ENCODE measurements around the gene PSORS1C1. TPM values are rescaled to one million over a fixed set of nuclear protein-coding genes. Genes with fewer than 3 reads are reported as not detected.

PSORS1C1 gene
- total RNA-seq, 1 donor from 2014 or later, result 0.17 TPM

- no peak for DNase-seq
Measured at GRCh38 chr6:31096656-31097055, 17.9 kb upstream of the PSORS1C1 start.

DNA sequence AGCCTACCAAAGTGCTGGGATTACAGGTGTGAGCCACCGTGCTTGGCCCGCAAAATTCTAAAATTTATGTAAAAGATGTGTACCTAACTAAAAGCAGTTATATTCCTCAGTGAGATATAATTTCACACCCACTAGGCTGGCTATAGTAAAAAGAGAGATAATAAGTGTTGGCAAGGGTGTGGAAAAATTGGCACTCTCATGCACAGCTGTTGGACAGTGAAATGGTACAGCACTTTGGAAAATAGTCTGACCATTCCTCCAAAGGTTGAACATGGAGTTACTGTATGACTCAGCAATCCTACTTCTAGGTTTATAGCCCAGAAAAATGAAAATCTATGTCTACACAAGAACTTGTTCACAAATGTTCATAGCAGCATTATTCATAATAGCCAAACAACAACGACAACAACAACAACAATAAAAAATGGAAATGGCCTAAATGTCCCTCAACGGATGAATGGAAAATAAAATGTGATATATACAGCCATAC, 16.1 kb upstream of the PSORS1C1 start:
- DNase-seq, result no peak

DNA sequence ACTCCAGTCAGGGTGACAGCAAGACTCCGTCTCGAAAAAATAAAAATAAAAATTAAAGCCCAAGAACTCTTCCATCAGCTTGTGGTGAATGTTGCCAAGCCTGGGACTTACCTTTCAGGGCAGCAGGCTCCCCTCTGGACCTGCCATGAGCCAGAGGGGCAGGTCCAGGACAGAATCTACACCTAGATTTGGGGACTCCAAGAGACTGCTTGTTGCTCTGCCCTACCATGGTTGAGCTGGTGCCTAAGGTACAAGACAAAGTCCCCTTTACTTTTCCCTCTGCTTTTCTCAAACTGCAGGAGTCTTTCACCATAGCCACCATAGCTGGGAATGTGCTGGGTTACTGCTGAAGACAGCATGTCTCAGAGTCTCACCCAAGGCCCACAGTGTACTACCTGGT, 11.5 kb upstream of the PSORS1C1 start:
- no peak for DNase-seq

DNA sequence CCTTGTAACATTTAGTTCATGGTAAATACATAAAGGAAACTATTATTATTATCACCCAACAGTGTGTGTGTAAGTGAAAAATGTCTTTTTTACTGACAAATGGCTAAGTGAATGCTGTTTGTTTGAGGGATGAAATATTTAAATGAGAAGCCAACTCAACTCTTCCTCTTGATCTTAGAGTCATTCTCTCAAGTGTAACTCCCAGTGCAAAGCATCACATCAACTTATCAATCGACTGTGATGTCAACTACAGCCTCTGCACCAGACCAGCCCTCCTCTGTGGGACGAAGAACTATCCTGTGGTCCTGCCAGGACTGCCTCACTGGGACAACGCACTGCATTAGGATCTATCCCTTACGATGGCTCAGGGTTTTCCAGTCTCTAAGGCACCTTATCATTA, 7.5 kb upstream of the PSORS1C1 start:
- no peak for DNase-seq

DNA sequence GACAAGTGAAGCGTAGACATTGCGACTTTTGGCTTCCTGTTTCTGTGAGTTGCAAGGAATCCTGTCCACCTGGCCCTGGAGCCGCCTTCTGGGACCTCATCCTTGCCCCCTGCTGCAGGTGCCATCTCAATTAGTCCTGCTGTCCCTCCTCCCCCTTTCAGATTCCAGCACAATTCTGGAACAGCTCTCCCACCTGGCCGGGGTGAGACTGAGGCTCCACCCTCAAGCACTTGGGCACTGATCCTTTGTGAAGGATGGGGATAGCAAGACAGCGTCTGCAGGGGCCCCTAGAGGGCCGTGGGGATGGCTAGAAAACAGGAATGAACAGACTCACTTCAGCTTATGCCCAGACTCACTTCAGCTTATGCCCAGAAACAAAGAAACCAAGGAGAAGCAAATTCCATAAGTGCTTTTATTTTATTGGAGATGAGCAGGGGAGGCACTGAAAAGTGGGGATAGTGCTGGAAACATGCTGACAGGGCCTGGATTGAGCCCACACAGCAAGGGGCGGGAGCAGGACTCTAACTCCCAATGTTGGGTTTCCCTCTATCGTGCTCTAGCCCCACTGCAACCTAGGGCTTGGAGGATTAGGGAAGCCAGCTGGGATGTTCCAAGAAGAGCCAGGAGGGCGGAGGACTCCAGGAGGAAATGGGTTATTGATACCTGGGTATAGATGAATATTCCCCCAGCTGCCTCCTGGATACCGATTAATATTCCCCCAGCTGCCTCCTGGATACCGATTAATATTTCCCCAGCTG, 3.6 kb upstream of the PSORS1C1 start:
- DNase-seq, result no peak

DNA sequence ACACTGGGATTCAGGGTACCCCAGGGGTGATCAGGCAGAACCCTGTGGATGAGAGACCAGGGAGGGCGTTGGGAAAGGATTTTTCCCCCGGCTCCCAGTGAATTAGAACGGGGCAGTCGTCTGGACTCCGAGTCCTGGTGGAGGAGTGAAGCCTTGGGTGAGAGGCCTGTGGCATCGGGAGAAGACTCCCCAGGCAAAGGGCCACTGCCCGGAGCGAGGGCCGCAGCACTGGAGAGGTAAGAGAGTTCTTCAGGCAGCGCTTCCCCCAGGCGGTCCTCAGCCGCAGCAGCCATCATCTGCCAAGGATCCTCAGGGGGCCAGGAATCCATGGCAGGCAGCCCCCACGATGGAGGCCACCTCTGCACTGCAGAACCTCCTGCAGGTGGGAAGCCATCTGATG, 2.9 kb upstream of the PSORS1C1 start:
- no peak for DNase-seq

GRCh38 chr6:31112478-31112877, 2.1 kb upstream of the PSORS1C1 start, which contains the start of gene C6orf15:
Gene C6orf15, minus strand, starts transcription at chr6:31112575. Its CDS starts 20 bp downstream, at chr6:31112555.
- no peak for DNase-seq

DNA sequence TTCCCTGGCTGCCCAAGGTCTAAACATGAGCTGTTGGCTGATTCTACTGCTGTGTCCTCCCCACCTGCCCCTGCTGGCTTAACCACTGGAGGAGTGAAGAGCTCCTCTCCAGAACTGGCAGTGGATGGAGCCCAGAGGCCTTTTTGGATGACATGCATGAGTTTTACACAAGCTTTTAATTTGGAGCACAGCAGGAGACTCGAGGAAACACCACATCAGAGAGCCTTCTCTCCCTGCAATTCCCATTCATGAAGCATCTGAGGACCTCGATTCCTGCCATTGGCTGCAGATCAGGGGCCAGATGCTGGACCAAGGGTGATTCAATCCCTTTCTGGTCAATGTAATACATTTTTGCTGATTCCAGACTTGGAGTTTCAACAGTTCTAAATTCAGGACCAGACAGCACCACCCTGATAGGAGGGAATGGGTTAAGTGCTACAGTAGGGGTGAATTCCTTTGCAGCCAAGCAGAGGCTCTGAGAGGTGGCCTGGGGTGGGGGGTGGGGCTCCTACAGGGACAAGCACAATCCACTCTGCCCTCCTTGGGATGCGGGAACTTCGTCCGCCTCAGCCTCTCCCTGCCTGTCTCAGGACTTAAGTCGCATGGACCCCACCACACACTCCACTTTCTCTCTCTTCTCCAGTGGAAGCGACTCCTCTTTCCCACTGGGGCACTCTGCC, 599 bp upstream of the PSORS1C1 start:
- DNase-seq, result peak; percentile 19

GRCh38 chr6:31114970-31115849, 610 bp downstream of the PSORS1C1 start:
- peak; percentile 82 for DNase-seq

- DNase-seq, result no peak
Measured at GRCh38 chr6:31115941-31116560, 1.5 kb downstream of the PSORS1C1 start.

DNA sequence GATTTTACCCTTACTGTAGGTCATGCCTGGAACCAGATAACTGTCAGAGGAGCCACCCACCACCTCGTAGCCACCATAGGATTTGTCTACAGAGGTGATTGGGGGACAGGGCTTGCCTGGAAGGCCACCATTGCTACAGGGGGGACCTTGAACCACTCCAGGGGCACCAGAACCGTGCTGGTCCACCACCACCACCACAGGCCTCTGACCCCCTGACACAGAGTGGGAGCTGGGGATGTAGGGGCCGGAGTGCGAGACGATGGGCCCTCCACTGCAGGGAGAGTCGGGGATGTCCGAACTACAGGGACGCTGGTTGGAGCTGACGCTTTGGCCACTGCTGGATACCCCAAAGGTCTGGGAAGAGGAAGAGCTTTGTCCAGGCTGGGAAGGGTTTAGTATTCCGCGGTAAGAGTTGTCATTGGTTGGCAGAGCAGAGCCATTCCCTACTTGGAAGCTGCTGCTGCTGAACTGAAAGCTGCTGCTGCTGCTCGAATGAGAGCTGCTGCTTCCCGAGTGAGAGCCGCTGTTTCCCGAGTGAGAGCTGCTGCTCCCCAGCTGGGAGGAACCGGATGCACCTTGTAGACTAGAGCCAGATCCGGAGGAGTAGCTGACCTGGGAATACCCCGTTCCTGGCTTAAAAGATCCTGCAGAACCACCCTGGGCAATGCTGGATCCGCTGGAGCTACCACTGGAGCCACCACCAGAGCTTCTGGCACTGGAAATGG, 2.2 kb downstream of the PSORS1C1 start:
- DNase-seq, result peak; percentile 86

- no peak for DNase-seq
Measured at GRCh38 chr6:31118178-31118577, 3.6 kb downstream of the PSORS1C1 start.

DNA sequence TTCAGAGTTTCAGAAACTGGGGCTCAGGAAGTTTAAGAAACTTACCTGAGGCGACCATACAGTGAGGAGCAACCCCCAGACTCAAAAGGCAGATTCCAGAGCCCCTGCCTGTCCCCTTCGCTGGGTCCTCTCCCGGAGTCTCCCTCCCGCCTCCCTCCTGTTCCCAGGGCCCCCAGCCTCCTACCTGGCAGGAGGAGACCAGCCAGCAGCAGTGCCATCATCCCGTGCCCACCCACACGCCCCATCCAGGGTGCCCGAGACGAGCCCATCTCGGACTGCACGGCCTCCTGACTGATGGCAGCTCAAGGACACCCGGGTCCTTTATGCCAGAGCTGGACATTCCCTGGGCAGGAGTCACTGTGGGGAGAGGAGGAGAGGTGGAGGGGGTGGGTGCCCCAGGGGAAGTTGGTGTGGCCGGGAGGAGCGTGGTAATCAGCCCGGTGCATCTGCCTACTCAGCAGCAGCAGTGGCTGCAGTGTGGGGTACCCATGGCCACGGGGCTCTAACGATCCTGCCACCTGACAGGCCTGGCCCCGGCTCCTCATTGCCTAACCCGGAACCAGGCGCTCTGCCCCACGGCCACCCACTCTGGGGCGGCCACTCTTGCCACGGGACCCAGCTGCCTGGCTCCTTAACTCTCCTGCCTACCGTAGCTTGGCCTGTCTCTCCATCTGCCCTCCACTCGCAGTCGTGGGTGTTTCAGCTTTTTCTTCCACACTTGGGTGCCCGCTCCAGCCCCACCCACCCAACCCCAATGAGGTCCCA, 5.7 kb downstream of the PSORS1C1 start, which contains the start of gene CDSN:
Gene CDSN, minus strand, starts transcription at position 296 of the 765 bp plus-strand sequence. Its CDS starts 27 bp downstream, at position 269.
- DNase-seq, result no peak

- DNase-seq, result no peak
Measured at GRCh38 chr6:31121131-31121790, 6.7 kb downstream of the PSORS1C1 start.

- DNase-seq, result peak; percentile 91
Measured at GRCh38 chr6:31122791-31123706, 8.4 kb downstream of the PSORS1C1 start.

DNA sequence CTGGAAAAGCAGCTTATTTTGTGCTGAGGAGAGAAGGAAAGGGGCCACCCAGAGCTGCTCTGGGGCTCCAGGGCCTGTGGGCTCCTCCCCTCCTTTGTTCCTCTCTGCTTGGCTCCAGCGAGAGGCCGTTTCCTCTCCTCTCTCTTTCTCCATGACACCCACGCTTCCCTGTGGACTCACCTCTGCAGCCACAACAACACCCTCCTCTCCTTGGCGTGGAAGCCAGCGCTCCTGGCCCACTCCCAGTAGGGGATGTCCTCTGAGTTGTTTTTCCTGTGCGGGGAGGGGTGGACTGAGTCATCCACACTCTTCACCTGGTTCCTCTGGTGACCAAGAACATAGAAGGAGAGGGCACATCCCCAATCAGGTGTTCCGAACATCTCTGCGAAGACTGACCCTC, 10.6 kb downstream of the PSORS1C1 start:
- DNase-seq, result peak; percentile 78

GRCh38 chr6:31125586-31126363, 11.2 kb downstream of the PSORS1C1 start:
- DNase-seq, result peak; percentile 28
